ENCODE measurements around the gene PHC2.

DNA sequence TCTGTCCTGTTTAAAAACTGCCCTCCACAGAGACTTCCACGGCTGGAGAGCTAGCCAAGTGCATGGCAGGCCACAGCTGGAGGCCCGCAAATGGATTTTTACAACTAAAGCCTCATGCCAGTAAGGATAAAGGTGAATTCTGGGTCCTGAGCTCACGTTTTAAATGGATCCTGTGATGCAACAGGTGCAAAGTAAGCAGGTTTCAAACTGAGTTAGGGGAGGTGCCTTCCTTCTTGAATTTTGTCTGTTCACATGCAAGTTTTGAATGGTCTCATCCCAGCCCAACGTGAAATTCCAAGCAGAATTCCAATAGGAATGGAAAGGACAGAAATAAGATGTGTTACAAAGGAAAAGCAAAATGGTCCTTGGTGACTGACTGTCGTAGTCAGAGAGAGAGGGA lies 73.8 kb downstream of the PHC2 start:
- TF ChIP-seq, protein P1, sequence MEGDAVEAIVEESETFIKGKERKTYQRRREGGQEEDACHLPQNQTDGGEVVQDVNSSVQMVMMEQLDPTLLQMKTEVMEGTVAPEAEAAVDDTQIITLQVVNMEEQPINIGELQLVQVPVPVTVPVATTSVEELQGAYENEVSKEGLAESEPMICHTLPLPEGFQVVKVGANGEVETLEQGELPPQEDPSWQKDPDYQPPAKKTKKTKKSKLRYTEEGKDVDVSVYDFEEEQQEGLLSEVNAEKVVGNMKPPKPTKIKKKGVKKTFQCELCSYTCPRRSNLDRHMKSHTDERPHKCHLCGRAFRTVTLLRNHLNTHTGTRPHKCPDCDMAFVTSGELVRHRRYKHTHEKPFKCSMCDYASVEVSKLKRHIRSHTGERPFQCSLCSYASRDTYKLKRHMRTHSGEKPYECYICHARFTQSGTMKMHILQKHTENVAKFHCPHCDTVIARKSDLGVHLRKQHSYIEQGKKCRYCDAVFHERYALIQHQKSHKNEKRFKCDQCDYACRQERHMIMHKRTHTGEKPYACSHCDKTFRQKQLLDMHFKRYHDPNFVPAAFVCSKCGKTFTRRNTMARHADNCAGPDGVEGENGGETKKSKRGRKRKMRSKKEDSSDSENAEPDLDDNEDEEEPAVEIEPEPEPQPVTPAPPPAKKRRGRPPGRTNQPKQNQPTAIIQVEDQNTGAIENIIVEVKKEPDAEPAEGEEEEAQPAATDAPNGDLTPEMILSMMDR (IDR thresholded peaks at IDR 0.05) = no peak
- no peak for TF ChIP-seq ZFX (IDR thresholded peaks at IDR 0.05; ENCODE audit: borderline replicate concordance)

Data from 22Rv1 (cell line).